ENCODE data around the gene SP140.
"Not testable (repeated sequence)": the region's sequence is repeated elsewhere in the genome, so short reads cannot be mapped to it uniquely, and the experiment has no call there.

The SP140 gene

DNA sequence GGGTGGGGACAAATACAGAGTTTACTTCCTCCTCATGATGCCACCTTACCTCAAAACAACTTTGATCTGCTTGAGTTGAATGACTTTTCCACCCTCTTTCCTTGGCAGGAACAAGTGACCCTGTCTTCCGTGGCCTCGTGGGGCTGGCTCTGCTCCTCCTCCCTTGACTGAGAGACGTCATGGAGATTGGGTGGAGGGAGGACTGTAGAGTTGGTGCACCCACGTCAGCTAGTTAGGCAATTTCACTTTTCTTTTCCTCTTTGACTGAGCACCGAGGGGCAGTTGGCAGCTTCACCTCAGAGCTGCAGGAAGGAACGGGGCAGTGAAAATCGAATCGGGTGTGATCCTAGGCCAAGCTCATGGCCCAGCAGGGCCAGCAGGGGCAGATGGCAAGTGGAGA, at the start of gene SP140:
TSS of gene SP140 (plus strand) at position 251 of the 400 bp plus-strand sequence. CDS start at position 360, 109 bp downstream.
- peak; percentile 56 to 67 for DNase-seq (ENCODE audit: low read depth in 2 of 2)

DNA sequence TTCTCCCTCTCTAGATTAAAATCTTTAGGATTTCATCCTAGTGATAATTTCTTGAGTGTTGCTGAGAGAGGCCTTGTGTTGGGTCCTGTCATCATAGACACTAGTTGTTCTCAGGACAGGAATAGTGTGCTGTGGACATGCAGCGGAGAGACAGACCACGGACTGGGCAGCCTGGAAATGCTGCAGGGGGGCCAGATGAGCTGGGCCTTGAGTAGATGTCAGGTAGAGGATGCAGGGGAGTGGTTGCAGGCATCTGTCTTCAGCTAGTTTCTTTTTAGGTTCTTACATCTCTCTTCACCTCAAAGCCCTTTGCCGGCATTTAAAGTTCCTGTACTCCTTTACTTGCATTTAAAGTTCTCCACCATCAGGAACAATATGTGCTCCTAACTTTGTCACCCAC, 48.5 kb upstream of the SP140 start:
- DNase-seq (ENCODE audit: low read depth in 2 of 2) = no peak

DNA sequence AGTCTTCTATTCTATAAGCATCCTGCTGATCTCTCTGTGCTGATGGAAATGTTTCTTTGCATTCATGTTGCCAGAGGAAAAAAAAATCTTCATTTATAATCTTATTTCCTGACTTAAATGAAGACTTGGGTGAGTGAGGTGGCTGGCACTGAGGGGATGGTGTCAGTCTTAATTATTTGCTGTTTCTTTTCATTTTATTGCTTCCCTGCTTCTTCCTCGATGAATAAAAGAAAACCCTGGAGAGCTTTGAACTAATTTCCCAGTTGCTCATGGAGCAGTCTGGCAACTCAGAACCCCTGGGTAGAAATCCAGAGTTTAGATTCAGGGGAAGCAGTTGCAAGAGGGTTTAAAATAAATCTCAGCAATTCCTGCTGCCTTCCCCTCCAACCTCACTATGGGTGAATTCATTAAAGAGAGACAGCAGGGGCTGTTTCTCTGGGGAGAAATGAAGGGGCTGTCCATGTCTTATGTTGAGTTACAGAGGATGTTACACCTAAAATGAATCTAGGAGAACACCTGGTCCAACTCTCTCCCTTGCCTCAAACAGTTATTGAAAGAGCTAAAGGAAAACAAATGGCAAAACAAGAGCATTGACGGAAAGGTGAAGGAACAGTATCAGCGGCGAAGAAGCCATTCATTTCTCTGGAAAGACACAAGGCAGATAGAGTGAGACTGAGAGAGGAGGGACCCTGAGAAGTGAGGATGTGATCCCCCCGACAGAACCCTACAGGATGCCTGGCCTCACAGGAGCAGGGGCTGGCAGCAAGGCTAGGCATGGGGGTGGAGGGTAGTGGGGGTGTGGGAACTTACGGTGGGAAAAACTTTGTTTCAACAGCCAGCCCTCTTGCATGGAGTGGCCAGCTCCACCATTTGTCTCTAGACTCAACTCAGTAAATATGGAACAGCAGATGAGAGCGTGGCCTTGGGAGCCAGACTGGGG, 46.7 kb upstream of the SP140 start:
- no peak for DNase-seq (ENCODE audit: low read depth in 2 of 2)

DNA sequence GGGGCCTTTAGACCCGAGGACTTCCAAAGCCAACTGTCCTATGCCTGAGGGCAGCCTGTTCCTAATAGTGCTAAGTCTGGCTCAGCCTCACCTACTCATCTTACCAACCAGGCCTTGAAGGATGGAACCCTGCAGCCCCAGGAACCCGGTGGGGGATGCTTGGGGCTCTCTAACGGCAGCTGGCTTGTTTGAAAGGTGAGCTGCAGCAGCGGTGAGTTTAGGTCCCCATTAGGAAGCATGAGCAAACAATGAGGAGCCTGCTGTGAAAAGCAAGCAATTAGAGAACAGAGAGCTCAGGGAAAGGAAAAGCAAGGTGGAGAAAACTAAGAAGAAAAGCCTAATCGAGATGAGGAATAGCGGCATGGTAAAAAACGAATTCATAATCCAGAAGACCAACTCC, 45.6 kb upstream of the SP140 start:
- no peak for DNase-seq (ENCODE audit: low read depth in 2 of 2)

DNA sequence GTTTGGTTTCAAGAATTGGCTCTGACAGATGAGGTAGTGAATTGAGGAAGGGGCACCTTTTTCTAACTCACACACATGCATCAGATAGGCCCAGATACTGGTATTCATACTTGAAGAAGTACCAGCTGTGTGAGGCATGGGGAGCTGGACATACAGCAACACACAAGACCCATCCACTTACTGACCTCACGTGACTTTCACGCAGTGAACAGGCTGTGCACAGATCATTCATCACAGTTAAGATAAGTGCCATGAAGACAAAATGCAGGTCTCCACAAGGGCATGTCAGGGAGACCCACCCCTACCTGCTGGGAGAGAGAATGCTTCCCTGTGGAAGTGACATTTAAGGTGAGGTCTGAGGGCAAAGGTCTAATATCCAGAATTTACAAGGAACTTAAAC, 44.3 kb upstream of the SP140 start:
- no peak for DNase-seq (ENCODE audit: low read depth in 2 of 2)

DNA sequence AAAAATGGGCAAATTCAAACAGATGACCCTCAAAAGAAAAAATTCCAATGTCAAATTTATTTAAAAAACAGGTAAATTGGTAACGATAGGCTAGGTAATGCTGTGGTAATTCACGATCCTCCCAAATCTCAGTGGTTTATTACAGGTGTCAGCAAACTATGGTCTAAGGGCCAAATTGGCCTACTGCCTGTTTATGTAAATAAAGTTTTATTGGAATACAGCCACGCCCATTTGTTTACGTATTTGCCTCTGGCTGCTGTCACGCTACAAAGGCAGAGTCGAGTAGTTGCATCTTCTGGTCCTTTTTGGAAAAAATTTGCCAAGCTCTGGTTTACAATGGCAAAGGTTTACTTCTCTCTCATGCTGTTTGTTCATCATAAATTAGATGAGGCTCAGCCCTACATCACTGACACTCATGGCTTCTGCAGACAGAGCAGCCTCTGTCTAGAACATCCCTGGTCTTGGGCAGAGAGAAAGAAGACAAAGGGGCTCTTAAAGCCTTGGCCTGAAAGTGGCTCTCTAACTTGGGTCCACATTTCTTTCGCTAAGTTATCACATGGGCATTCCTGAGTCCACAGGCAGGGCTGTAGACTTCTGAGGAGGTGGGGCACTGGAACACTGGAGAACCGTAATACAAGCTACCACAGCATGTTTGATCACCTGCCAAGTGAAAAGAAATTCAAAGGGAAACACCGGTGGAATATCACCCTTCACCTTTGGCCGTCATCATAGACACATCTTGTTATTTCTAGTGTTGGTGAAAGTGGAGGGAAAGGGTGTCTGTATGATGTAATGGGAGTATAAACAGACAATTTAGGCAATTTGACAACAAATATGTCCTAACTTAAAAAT, 40.6 kb upstream of the SP140 start:
- no peak for DNase-seq (ENCODE audit: low read depth in 2 of 2)

DNA sequence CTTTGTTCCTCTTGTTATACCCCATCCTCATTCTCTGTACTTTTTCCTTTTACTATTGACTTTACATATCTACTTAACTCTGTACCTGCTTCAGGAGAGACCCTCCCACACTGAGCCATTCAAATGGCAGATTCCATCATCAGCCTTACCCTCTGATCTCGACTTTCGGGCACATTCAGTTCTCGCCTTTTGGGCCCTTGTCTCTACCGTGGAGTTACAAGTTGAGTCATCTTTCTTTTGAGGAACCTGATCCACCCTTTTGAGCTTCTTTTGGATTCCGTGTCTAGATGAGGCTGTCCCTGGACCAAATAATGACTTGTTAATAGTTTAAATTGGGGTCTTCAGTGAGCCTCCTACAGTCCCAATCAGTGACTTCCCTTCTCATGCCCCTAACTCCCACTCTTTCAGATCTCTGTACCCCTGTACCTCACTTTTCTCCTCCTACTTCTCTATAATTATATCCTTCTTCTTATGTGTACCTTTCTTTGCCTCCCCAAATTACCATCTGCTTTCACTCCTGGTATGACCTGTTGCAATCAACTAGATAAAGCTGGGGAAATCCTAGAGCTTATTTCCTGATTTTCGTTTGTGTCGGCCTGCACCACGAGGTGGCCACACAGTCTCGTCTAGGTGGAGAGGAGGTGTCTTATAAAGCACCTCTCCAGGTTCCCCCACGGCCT, 23.0 kb upstream of the SP140 start:
- DNase-seq (ENCODE audit: low read depth in 2 of 2) = no peak

DNA sequence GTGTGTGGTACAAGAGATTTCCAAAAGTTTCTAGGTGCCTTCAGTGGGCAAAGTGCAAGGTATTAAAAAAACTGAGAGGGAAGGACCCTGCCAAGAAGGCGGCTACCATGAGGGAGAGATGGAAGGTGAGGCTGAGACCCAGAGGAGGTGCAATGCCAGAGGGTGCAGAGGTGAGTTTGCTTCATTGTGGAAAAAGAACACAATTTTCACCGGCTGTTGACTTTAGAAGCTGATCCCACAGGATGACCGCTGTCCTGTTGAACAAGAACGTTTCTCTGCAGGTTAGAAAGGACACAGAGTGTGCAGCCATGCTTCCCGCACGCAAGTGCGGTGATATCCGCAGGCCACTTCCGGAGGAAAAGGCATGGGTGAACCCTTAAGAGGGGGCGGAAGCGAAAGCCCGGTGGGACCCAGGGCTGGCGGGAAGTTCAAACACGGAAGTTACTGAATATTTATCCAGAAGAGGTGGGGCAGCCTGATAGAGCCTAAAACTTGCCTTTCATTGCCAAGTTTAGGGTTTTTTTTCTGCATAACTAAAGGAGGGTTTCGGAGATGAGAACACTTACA, 22.3 kb upstream of the SP140 start:
- DNase-seq (ENCODE audit: low read depth in 2 of 2) = no peak

DNA sequence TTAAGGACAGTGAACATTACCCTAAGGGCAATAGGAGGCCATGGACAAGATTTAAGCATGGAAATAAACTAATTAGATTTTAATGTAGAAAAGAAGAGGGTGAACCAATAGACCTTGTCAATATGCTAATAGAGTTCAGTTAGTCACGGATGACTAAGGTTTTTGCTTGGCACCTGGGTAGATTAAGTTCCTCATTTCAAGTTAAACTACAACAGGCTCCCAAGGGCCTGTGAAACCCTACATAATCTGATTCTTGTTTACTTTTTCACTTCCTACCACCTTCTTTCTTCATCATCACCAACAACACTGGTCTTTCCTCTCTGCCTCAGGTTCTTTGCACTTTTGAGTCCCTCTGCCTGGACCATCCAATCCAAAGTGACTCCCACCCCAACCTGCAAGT, 20.5 kb upstream of the SP140 start:
- DNase-seq (ENCODE audit: low read depth in 2 of 2) = no peak

DNA sequence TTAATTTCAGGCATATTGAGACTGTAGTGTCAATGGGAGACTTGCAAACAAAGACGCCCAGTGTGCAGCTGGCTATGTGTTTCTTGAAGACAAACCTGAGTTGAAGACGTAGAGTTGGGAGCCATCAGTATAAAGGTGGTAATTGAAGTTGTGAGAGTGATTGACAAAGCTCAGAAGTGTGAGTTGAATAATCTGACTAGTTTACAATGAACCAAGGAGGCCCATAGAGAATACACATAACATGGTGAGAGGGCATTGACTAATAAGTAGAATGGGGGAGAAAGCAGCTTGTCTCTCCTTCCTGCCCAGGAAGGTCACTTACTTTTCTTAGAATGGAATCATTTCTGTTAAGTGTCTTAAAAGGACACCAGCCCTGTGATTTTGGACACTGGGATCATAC, 19.8 kb upstream of the SP140 start:
- no peak for DNase-seq (ENCODE audit: low read depth in 2 of 2)

DNA sequence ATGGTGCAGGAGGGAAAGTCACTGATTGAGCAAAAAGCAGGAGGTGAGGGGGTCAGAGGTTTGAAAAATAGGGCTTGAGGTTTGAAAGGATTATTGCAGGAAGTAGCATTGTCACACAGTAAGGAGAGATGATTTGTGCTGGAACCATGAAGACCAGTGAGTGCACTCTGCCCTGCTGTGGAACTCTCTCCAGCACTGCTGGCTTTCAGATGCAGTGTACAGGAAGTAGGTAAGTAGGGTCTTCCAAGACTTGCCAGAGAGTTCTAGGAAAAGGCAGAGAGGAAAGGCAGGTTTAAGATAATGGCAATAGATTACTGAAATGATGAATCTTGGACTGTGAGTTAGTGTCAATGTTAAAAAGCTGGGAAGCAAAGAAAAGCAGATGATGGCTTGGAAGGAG, 17.0 kb upstream of the SP140 start:
- no peak for DNase-seq (ENCODE audit: low read depth in 2 of 2)

DNA sequence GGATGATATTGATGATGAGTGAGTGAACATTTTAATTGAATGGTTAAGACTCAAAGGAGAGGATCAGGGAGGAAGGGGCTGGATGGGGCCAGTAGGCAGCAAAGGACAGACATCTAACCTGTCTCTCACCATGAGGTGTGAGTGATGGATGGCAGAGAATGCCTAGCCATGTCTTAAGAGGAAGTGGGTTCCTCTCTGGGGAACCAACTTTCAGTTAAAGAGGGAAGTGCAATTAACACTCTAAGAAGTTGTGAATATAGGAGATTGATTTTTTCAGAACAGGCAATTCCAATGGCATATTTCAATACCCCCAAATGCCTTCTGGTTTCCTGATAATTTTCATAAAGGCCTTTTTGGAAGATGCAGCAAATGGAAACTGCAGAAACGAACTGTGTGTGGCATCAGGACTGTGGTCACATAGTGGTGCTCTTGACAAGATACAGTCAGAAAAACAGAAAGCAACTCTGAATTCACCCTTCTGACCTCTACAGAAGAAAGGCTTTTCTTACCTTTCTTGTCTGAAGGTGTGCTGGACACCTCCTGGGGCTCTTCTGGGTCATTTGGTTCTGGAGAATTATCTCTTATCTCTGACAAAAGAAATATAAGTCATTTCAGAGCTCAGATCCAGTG, 16.0 kb upstream of the SP140 start:
- DNase-seq (ENCODE audit: low read depth in 2 of 2) = no peak

DNA sequence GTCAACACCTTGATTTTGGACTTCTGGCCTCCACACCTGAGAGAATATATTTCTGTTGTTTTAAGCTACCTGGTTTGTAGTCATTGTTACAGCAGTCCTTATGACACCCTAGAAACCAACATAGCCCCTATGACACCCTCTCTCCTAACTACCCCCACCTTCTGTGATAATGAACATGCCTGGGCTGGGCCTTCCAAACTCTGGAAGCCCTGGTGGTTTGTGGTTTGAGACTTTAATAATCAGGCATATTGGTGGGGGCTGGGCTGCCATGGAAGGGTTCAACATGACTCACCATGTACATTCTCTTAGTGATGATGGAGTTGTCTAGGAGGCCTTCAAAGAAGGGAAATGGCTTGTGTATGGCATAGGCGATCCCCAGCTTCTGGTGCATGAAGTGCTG, 9.0 kb upstream of the SP140 start:
- no peak for DNase-seq (ENCODE audit: low read depth in 2 of 2)

DNA sequence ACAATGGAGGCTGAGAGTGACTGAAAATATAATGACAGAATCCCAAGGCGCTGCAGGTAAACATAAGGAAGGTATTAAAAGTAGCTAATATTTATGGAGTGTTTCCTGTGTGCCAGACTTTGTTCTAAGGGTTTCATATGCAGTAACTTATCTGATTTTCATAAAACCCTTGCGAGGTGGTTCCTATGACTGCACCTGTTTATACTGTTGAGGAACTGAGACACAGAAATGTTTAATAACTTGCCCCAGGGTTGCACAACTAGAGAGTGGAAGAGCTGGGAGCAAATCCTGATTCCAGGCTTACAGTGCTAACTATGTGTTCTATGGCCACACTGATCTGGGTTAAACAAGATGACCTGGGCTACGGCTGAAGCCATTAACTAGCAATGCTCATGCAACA, 8.1 kb upstream of the SP140 start:
- no peak for DNase-seq (ENCODE audit: low read depth in 2 of 2)

DNA sequence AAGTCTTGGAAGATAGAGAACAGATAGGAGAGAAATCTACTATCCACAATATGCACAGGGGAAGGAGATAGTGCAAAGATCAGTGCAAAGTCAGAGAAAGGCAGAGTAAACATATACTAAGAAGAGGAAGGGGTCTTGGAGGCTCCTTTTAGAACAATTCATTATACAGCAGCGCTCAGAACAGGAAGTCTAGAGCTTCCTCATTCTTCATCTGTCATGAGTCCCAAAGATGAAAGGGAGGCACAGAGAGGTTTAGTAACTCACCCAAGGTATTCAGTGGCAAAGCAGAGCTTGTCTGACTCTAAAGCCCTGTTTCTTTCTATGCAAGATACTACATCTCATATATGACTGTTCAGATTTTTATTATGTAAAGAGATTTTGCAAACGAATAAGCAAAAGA, 7.1 kb upstream of the SP140 start:
- DNase-seq (ENCODE audit: low read depth in 2 of 2) = no peak

DNA sequence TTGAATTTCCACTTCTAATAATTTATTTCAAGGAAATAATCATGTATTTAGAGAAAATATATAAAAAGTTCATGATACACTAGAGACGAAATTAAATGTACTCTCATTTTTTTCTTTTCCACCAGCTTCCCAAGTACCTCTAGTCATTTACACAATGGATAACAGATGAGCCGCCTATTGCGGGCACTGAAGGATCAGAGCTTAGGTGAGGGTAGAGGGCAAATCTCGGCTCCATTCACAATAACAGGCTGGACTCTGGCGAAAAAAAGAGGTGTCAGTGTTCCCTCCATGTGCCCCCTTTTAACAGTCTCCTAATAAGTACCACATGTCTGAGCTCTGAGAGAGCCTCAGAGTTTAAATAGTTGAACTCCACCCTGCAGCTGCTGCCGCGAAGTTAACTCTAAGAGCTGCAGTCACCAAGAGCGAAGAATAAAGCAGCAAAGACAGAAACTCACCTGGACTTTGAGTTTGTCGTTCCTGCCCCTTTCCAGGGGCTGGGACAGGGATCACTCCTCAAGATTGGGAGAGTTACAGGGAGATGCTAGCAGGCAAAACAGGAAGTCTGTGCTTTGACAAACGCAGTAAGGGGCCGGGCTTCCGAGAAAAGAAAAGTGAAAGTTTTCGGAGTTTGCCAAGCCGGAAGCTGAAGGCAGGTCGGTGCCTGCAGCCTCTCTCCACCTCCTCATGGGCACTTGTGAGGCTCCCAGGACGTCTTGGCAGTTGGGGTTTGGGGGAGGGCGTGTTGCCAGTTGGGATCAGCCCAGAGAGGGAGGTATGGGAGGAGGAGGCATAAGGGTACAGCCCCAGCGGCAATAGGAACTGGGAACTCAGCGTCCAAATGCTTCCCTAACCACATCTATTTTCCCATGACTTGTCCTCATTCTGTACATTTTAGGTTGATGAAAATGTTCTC, 5.9 kb upstream of the SP140 start, which contains the start of gene SP110:
TSS of gene SP110 (minus strand) at position 566 of the 913 bp plus-strand sequence. CDS start 3,057 bp downstream, outside the sequence.
- peak; percentile 54 to 63 for DNase-seq (ENCODE audit: low read depth in 2 of 2)

DNA sequence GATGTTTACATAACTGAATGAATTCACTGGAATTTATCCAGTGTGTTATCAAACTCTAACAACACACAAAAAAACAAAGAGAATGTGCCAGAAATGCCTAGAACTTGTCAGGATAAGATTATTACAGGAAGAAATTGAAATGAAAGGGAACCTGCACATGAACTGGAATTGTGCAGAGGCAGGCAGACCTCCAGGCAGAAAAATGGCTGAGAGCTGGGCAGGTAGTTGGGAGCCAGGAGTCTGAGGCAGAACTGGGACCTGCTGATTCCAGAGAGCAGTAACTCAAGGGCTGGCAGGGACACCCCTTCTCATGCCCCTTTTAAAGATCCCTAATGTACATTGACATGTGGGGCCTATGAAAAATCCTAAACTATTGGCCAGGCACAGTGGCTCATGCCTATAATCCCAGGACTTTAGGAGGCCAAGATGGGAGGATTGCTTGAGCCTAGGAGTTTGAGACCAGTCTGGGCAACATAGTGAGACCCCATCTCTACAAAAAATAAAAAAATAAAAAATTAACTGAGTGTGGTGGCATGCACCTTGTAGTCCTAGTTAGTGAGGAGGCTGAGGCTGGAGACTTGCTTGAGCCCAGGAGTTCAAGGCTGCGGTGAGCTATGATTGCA, 5.1 kb upstream of the SP140 start:
- no peak for DNase-seq (ENCODE audit: low read depth in 2 of 2)

DNA sequence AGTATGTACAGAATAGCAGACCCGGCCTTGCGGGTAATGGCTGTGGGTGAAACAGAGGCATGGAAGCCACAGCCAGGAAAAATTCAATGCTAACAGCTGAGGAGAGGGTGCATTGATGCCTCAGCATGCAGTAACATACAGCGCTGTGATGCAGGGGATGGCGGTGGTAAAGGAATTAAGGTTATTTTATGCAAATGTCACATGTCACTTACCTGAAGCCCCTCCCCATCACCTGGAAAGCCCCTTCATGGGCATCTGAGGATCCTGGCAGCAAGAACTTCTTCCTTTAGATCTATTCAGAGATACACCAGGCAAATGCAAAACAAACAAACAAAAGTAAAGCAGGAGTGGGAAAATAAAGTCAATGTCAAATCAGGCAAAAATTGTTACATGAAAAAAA, 4.0 kb upstream of the SP140 start:
- no peak for DNase-seq (ENCODE audit: low read depth in 2 of 2)

DNA sequence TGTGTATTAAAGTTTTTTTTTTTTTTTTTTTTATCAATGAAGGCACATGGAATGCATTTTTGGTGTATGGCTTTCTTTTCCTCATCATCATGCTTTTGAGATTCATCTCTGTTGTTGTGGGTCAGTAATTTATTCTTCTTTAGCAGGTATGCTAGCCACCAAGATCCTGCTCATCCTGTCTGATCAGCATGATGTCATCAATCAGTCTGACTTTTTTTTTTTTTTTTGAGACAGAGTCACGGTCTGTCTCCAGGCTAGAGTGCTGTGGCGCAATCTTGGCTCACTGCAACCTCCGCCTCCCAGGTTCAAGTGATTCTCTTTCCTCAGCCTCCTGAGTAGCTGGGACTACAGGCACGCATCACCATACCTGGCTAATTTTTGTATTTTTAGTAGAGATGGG, 2.7 kb upstream of the SP140 start:
- DNase-seq (ENCODE audit: low read depth in 2 of 2) = not testable (repeated sequence)

DNA sequence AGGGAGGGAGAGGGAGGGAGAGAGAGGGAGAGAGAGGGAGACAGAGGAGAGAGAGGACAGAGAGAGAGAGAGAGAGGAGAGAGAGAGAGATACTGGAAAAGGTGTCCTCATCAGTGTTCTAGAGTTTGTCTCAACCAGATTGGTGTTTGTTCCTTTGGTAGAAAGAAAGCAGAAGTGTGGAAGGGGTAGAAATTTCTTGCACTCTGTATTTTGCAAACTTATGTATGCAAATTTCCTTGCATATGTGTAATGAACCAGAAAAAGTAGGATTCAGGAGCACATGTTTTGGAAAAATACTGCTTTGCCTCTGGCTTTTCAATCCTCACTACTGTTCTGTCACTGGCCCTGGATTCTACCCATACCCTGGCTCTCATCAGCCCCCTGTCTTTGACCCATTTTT, 1.1 kb upstream of the SP140 start:
- DNase-seq (ENCODE audit: low read depth in 2 of 2) = no peak
